ENCODE results near the gene MLLT1. TPM values are rescaled to one million over a fixed set of nuclear protein-coding genes. Genes with fewer than 3 reads are reported as not detected.

The MLLT1 gene
- total and polyA plus RNA-seq, 2 donors (not counting 1 experiment from before 2014, with no cell fraction given): 19.4 to 40.2 TPM

GRCh38 chr19:6213696-6214641 is 65.8 kb downstream of the MLLT1 start:
- H3K79me2 ChIP-seq (ENCODE audit: control insufficient read depth, insufficient read depth, low read length): no peaks in the 10 kb centered on the region
- intact Hi-C loops (cut with micrococcal nuclease): no loop called here
- Mint-ChIP-seq H3K4me1 (peaks cover 3% of the 10 kb centered on the region), H3K27ac (no peak overlapping the region), H3K27me3 (no peaks in the 10 kb centered on the region), H3K9me3 (ENCODE audit: insufficient read depth) (no peaks in the 10 kb centered on the region), H3K4me3 (no peak overlapping the region)
- H3K27me3 ChIP-seq (replicated peaks in 1 of 4; ENCODE audit: control extremely low read depth in 1 of 4, control insufficient read depth in 3 of 4, insufficient read depth in 4 of 4, low read length in 3 of 4): no peaks in the 10 kb centered on the region
- no peak for TF ChIP-seq EZH2 (IDR thresholded peaks at IDR 0.05; ENCODE audit: borderline replicate concordance, insufficient read depth, low read depth, low read length, poor library complexity, severe bottlenecking)
- no peak for TF ChIP-seq CTCF (IDR thresholded peaks at IDR 0.05)
- WGBS (ENCODE audit: insufficient coverage): 95% methylated on average over 19 of the region's 32 CpGs
- no peak overlapping the region for H2AFZ ChIP-seq (ENCODE audit: insufficient read depth, low read depth, low read length, poor library complexity, severe bottlenecking)
- H3K4me1 ChIP-seq (ENCODE audit: control insufficient read depth in 2 of 2, insufficient read depth in 2 of 2, low read length in 2 of 2): peaks cover 0 to 6% of the 10 kb centered on the region in 2 donors
- CTCF ChIA-PET: no interaction called here
- no peak for ATAC-seq (ENCODE audit: low read depth)
- H3K4me2 ChIP-seq (replicated peaks; ENCODE audit: low read depth, low read length, poor library complexity, severe bottlenecking): no peak overlapping the region
- no peak overlapping the region for H3K4me3 ChIP-seq (ENCODE audit: control extremely low read depth in 1 of 5, extremely low read depth in 1 of 5, insufficient read depth in 1 of 5, low read depth in 2 of 5, low read length in 4 of 5)
- POLR2A ChIA-PET: no interaction called here
- no peak overlapping the region for H3K27ac ChIP-seq (ENCODE audit: low read length in 2 of 2)
- H3K9ac ChIP-seq (ENCODE audit: low read length): no peak overlapping the region
- H3K36me3 ChIP-seq (replicated peaks in 1 of 2; ENCODE audit: control extremely low read depth in 1 of 2, control insufficient read depth in 1 of 2, extremely low read depth in 1 of 2, insufficient read depth in 2 of 2, low read length in 1 of 2): peaks cover 0 to 2% of the 10 kb centered on the region in 2 experiments
- no peak for DNase-seq
- no peaks in the 10 kb centered on the region for H3K9me3 ChIP-seq (ENCODE audit: control extremely low read depth in 1 of 3, control insufficient read depth in 2 of 3, insufficient read depth in 1 of 3, low read length in 2 of 3)
- H4K20me1 ChIP-seq (ENCODE audit: control insufficient read depth, insufficient read depth, low read length, poor library complexity, severe bottlenecking): peaks cover 10% of the 10 kb centered on the region

- Histone ChIP-seq H3K4me2 (replicated peaks; ENCODE audit: low read depth, low read length, poor library complexity, severe bottlenecking) (no peak overlapping the region), H3K9ac (ENCODE audit: low read length) (no peak overlapping the region), H3K9me3 (ENCODE audit: control extremely low read depth in 1 of 3, control insufficient read depth in 2 of 3, insufficient read depth in 1 of 3, low read length in 2 of 3) (no peaks in the 10 kb centered on the region), H4K20me1 (ENCODE audit: control insufficient read depth, insufficient read depth, low read length, poor library complexity, severe bottlenecking) (peaks cover 3% of the 10 kb centered on the region), H3K27ac (ENCODE audit: low read length in 2 of 2) (no peak overlapping the region), H3K4me3 (ENCODE audit: control extremely low read depth in 1 of 5, extremely low read depth in 1 of 5, insufficient read depth in 1 of 5, low read depth in 2 of 5, low read length in 4 of 5) (no peak overlapping the region), H3K27me3 (replicated peaks in 1 of 4; ENCODE audit: control extremely low read depth in 1 of 4, control insufficient read depth in 3 of 4, insufficient read depth in 4 of 4, low read length in 3 of 4) (no peaks in the 10 kb centered on the region), H3K79me2 (ENCODE audit: control insufficient read depth, insufficient read depth, low read length) (no peaks in the 10 kb centered on the region), H3K36me3 (replicated peaks in 1 of 2; ENCODE audit: control extremely low read depth in 1 of 2, control insufficient read depth in 1 of 2, extremely low read depth in 1 of 2, insufficient read depth in 2 of 2, low read length in 1 of 2) (peaks cover 0 to 2% of the 10 kb centered on the region in 2 experiments), H3K4me1 (ENCODE audit: control insufficient read depth in 2 of 2, insufficient read depth in 2 of 2, low read length in 2 of 2) (no peaks in the 10 kb centered on the region), H2AFZ (ENCODE audit: insufficient read depth, low read depth, low read length, poor library complexity, severe bottlenecking) (no peak overlapping the region)
- H3K4me3 Mint-ChIP-seq: no peak overlapping the region
- WGBS (ENCODE audit: insufficient coverage): 98% methylated on average over 9 of the region's 12 CpGs
- no peaks in the 10 kb centered on the region for H3K9me3 Mint-ChIP-seq (ENCODE audit: insufficient read depth)
- H3K4me1 Mint-ChIP-seq: no peaks in the 10 kb centered on the region
- H3K27me3 Mint-ChIP-seq: no peaks in the 10 kb centered on the region
- CTCF ChIA-PET: no interaction called here
- no peak overlapping the region for H3K27ac Mint-ChIP-seq
- no peak for DNase-seq
- POLR2A ChIA-PET: no interaction called here
- TF ChIP-seq CTCF (IDR thresholded peaks at IDR 0.05) (no peak), EZH2 (IDR thresholded peaks at IDR 0.05; ENCODE audit: borderline replicate concordance, insufficient read depth, low read depth, low read length, poor library complexity, severe bottlenecking) (no peak)
- intact Hi-C loops (cut with micrococcal nuclease): no loop called here
- no peak for ATAC-seq (ENCODE audit: low read depth)
Measured at GRCh38 chr19:6213266-6213595, 66.5 kb downstream of the MLLT1 start.

Measured in B cell (primary cell).